GM12891 (cell line): ENCODE measurements around the gene YIF1A.

Source experiments
- POLR2A ChIP-seq: IDR thresholded peaks from 2 replicates; pipeline ENCODE4 v1.6.1; 2011; ENCODE audit warnings: low read depth, low read length, control low read depth
- POLR2AphosphoS5 ChIP-seq: IDR thresholded peaks from 2 replicates; pipeline ENCODE4 v1.6.1; 2011; ENCODE audit warnings: low read depth, low read length, control low read depth
- TAF1 ChIP-seq: IDR thresholded peaks from 2 replicates; pipeline ENCODE4 v1.6.1; 2011; ENCODE audit warnings: low read depth, low read length, control low read depth

DNA sequence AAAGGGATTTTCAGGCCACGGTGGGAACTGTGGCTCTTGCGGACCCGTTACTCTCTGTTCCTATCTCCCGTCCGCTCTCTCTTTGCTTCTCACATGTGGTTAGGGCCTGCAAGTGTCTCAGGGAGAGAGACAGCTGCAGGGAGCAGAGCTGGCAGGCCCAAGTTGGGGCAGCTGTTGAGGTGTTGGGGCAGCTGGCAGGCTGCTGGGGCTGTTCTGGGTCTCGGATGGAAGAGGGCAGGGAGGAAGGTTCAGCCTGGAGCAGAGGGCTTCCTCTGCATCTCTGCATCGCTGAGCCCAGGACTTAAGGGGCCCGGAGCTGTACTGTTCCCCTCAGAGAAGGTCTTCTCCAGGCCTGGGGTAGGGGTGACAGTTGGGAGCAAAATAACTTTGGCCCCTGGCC is 13.5 kb downstream of the YIF1A start:
- TF ChIP-seq POLR2AphosphoS5, result no peak
- no peak for TF ChIP-seq POLR2A
- TF ChIP-seq TAF1, result no peak
